Measurements from ENCODE around the gene HTR7.
A peak's percentile ranks its signal among the peaks of the same experiment; 100 is the strongest.

Gene HTR7

GRCh38 chr10:90800232-90800796 lies 57.5 kb downstream of the HTR7 start:
- no peak for DNase-seq

GRCh38 chr10:90799172-90799571 lies 58.7 kb downstream of the HTR7 start:
- DNase-seq, result no peak

DNA sequence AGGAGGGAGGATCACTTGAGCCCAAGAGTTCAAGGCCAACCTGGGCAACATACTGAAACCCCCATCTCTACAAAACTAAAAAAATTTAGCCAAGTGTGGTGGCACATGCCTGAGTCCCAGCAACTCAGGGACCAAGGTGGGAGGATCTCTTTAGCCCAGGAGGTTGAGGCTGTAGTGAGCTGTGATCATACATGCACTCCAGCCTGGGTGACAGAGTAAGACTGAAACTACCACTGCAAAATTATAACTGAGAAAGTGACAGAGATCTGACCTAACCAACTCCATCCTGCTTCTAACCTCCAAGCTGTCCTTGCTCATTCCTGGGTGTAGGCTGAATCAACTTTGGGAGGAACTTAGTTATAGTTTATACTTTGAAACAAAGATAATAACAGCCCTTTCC lies 59.4 kb downstream of the HTR7 start:
- no peak for DNase-seq

DNA sequence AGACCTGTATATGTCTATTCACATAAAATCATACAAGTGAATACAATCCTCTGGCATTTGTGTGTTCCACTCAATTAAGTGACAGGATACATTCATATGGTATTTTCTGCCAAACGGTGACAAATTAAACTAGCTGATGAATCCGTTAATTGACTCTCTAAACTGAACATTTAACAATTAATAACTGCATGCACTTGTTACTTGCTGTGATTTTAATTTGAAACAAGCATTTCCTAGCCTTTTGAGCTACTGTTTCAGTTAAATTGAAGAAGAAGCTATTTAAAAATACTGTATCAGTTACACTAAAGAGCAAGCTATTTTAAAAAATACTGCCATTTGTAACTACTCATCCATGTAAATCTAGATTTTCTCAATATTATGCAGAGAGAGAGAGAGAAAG lies 67.4 kb downstream of the HTR7 start:
- no peak for DNase-seq

DNA sequence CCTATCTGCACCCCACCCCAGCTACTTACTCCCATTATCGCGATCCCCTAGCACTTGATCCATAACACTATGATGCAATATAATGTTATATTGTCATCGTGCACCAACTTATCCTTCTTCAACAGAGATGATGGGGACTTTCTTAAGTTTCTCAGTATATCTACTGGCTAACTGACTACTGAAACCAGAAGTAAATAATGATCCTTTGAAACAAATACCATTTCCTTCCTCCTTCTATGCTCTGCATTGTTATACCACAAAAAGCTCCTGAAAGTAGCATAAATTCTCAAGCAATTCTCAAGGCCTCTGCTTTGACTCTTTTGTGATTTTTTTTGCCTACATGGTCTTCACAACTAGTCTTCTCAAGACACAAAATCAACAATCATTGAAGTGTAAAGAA lies 68.9 kb downstream of the HTR7 start:
- DNase-seq, result no peak

DNA sequence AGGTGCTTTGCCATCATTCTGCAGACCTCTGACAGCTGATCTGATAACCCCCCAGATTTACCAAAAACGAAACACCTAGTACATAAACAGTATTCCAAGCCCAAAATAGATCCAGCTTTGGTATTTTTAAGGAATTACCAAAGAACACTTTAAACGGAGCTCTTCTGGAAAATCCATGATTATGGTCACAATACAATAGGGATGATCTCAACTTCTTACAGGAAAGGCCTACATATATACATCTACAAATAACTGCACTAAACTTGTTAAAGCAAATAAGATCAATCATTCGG lies 69.7 kb downstream of the HTR7 start:
- DNase-seq, result no peak

DNA sequence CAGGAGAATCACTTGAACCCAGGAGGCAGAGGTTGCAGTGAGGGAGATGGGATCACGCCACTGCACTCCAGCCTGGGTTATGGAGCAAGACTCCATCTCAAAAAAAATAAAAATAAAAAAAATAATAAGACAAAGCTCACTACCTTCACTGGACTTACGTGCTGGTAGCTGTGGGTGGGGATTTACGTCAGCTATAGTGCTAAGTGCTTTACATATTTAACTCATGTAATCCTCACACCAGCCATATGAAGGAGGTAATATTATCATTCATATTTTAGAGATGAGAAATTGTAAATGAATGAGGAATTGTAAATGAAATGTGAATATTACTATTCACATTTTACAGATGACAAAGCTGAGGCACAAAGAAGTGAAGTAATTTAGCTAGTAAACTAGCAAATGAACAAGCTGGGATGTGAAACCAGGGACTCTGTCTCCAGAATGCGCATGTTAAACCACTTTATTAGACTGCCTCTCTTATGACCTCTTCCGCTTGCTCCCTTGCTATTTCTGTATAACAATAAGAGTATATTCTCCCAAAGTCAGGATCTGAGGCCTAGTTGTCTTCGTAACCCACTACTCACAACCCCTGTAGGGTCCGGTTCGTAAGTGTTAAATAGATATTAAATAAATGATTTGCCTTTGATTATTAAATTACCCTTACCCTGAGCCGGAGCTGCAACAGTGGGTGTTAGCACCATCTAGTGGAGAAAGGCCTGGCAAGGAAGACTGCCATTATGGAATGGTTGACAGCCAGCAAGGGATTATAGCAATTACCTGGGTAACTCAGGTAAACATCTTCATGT lies 70.2 kb downstream of the HTR7 start:
- DNase-seq, result peak; percentile 30

GRCh38 chr10:90785782-90786181 lies 72.1 kb downstream of the HTR7 start:
- no peak for DNase-seq

GRCh38 chr10:90784771-90785170 lies 73.1 kb downstream of the HTR7 start:
- no peak for DNase-seq

DNA sequence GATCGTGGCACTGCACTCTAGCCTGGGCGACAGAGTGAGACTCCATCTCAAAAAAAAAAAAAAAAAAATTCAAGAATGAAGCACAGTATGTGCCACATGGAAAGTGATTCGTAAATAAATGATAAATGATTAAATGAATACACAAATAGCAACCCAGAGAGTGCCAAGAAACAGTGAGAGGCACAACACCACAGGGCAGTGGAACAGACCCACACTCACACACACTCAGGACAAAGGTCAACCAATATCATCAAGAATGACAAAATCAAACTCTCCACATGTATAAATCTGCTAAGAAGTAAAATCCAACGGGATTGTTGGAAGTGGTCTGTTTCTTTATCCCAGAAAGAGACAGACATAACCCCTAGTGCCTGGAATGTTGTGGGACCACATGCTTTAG lies 77.4 kb downstream of the HTR7 start:
- no peak for DNase-seq

GRCh38 chr10:90779548-90779947 lies 78.3 kb downstream of the HTR7 start:
- no peak for DNase-seq

DNA sequence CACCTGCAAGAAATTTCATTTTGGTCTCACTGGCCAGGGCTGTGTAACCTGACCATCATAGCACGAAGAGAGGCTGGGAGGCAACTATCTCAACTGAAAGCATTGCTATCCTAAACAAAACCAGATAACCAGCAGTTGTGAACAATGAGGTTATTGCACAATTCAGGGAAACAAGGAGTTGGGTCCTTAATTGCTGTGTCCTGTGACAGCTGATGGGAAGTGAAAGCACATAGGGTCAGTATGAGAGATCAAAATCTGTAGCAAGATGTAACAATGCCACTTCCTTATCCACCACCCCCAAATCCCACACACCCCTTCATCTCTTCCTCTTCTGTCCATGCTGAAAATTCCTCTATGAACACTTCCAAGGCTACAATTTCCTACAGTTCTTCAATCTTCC lies 80.2 kb downstream of the HTR7 start:
- DNase-seq, result no peak

DNA sequence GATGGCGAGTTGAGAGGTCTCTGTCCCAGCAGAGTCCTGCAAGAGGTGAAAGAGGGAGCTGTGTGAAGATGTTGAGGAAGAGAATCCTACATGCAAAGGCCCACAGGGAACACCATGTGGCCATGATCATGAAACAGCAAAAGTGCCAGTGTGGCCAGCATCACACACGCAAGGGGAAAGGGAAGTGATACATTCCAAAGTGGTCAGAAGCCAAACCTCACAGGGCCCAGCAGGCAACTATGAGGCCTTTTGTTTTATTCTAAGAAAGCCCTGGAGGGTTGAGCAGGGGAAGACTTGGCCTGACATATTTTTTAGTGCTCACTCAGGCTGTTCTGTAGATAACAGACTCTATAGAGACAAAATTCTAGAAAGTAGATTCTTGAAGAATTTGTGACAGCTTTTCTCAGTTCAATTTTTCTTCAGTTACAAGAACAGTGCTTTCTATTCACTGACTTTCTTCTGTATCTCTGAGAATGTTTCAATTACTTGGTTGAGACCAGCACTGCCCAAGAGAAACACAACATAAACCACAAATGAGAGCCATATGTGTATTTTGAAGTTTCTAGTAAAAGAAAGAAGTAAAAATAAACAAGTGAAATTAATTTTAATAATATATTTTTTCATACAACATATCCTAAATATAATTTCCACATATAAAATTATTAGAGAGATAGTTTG lies 82.3 kb downstream of the HTR7 start:
- DNase-seq, result no peak

- no peak for DNase-seq
Measured at GRCh38 chr10:90769946-90770841, 87.6 kb downstream of the HTR7 start.

GRCh38 chr10:90751107-90751997 lies 106.5 kb downstream of the HTR7 start:
- peak; percentile 32 for DNase-seq

DNA sequence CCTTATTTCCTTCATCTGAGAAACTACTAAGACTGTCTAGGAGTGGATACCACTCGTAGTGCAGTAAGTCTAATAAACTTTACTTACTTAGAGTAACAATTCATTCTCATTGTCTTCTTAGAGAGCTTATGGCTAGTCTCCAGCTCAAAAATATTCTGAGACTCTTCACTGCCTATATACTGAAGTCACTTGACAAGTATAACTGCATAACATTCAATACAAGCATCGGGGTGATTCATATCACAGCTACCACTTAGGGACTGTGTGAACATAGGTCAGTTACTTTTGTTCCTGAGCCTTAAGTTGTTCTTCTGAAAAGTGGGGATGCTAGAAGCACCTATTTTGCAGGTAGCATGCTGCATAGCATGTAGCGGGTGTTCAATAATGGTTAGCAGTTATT lies 111.0 kb downstream of the HTR7 start:
- no peak for DNase-seq

GRCh38 chr10:90745565-90745964 lies 112.3 kb downstream of the HTR7 start:
- DNase-seq, result no peak

GRCh38 chr10:90743291-90743690 lies 114.5 kb downstream of the HTR7 start:
- DNase-seq, result no peak

DNA sequence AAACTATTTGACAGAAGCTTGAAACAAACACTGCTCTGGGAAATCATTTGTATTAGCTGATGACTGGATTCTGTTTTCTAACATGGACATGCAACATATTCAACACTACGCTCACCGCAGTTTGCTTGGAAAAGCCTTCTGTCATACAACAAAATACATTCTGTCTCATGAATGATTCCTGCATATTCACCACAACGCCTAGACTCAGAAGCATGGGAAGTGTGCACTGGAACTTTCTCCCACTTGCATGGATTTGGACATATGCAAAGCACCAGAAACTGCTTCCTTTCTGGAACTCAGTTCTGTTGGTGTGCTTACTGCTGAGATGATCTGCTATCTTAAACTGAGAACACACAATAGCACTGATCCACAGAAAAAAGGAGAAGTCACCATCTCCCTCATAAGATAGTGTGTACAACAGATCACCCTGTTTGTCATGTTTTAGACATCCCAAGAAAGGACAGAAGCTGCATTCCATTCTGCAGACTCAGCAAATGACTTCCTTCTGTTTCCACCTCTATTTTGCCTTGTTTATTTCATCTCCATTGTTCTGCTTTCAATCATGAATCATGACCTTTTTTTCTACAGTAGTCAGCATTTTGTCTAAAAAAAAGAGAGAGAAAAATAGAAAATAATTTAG lies 115.8 kb downstream of the HTR7 start:
- DNase-seq, result no peak

GRCh38 chr10:90740265-90740664 lies 117.6 kb downstream of the HTR7 start:
- no peak for DNase-seq

GRCh38 chr10:90738885-90739284 lies 119.0 kb downstream of the HTR7 start:
- no peak for DNase-seq

GRCh38 chr10:90734415-90734814 lies 123.4 kb downstream of the HTR7 start:
- no peak for DNase-seq
